HG03432 (cell line): ENCODE data around the gene KBTBD12.

Experiments
- ATAC-seq: cut with Tn5 transposase; IDR thresholded peaks from one replicate; pipeline ENCODE4 v1.9.1; 2021; ENCODE audit warnings: mild to moderate bottlenecking, moderate library complexity; ENCODE audit not compliant: unreplicated experiment

The KBTBD12 gene

DNA sequence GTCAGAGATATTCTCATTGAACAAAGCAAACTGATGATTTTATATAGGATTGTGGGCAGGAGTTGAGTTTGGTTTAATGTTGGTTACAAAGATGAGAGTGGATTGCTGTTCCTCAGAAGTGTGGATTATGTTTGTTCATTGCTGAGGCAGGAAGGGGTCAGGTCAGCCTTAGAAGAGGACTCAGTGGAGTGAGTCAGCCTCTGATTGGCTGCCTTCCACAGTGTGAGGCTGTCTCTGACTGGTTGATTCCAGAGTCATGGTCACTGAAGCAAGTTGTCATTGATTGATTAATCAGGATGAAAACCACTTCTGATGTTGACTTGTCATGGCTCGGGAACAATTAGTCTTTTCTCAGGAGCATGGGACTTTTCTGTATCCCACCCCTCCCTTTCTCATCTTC lies 36.2 kb downstream of the KBTBD12 start:
- ATAC-seq = no peak

DNA sequence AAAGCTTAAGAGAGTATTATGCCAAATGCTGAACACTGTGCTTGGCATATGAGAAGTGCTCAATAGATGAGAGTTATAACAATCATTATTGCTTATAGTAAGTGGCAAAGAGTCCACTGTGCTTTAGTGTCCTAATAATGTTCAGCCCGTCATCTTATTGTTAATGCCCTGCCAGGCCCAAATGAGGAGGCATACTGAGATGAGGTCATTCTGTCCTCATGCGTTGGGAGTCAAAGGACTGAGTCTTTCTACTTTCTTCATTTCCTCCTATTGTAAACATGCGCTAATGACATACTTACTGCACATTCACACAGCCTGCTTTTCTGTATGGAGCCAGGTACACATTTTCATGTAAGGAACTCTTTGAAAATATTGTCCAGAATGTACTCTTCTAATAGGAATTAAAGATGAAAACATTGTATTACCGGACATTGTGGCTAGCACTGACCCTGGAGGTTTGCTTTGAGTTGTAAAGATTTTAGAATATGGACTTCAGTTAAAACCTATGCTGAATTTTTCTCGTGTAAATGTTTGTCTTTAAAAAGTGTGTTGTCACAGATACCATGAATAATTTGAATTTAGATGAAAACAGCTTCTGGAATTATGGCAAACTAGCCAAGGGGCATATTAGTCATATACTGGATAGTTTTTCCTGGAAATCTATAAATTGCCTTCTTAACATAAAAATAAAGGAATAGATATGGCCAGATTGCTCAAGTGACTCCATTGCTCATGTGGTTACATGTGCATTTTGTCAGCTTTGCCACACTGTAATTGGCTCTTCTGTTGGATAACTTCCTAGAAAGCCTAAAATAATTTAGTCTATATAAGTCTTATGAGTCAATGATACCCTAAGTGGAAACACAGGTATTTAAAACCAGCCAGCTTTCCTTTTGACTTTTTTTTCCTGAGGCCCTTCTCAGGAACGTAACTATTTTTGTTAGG lies 38.3 kb downstream of the KBTBD12 start:
- ATAC-seq = no peak

- ATAC-seq = no peak
Measured at GRCh38 chr3:127954640-127955039, 39.6 kb downstream of the KBTBD12 start.

DNA sequence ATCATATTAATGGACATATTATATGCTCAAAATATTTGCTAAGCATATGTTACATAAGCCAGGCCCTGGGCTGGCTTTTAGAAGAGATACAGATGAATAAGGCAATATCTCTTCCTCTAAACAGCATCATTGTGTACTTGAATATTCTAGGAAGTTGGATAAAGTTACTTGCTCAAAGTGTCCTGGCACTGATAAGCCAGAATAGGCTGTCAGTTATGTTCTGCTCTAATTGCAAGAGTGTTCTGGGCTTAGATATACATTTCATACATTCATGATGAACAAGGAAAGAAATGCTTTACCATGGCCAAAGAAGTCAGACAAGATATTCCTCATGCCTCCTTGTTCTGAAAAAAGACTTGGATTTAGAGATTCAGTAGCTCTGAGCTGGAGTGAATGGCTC lies 40.7 kb downstream of the KBTBD12 start:
- no peak for ATAC-seq

DNA sequence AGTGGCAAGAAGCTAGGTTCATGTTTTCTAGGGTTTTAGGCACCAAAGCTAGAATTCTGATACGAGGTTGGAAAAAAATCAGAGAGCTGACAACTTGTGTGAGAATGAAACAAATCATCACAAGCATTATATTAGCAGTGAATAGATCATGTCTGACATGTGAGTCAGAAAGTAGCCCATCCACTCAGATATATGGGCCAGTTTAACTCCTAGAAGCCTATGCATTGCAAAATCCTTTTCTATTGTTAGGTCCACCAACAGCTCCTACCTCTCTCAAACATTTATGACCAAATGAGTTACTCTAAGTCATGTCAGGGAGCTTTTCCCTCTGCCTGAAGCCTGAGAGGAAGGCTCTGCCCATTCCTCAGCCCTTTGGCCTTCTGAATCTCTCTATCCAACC lies 44.0 kb downstream of the KBTBD12 start:
- ATAC-seq = no peak

DNA sequence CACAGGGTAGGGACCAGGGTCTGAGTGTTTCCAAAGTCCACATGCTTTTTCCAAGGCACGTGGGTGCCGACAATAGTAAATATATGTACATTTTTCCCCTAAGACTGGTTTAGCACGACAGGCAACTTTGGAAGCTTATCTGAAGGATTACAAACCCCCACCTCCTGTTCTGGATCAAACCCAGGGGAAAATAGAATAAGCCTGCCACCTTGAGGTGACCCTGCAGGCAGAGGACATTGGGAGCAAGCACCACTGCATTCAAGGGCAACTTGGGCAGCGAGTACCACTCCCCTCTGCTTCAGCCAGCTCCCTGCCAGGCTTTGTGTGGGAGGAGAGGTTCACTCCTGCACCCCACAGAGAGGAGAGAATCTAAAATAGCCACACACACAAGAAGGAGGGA lies 44.8 kb downstream of the KBTBD12 start:
- ATAC-seq = no peak

DNA sequence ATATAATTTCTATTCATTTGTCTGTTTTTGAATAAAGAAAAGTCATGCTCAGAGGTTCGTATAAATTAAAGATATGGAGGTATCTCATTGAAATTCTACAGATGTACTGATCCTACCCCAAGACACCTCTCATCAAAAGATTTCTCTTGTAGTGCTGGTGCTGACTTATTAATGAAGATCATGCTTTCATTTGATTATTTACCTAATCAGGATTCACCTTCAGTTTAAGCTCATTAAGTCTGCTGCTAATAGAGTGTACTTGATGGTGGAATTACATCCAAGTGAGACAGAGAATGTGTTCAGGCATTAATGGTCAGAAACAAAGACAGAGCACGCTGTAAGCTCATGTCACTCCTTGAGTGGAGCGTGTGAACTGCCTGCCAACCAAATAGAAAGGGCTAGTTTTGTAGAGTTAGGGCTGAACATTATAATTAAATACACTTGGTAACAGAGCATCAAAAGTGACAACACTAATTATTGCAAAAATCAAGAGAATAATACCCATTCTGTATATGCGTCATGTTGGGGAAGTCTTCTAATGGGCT lies 45.5 kb downstream of the KBTBD12 start:
- ATAC-seq = no peak

- ATAC-seq = no peak
Measured at GRCh38 chr3:127961124-127961523, 46.1 kb downstream of the KBTBD12 start.

- ATAC-seq = no peak
Measured at GRCh38 chr3:127961963-127962362, 46.9 kb downstream of the KBTBD12 start.

DNA sequence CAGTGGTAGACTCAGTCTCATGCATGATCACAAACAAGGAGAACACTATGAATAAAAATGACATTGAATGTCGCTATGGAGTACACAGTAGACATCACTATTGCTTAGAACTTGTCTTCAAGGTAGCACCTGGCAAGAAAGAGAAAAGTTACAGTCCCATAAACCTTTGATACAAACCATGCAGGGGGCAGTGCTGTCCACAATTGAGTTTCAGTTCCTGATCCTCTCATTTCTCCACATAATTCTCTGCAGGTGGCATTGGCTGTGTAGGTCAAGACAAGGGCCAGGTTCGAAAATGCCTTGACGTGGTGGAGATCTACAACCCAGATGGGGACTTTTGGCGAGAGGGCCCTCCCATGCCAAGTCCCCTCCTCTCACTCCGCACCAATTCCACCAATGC lies 47.9 kb downstream of the KBTBD12 start:
- no peak for ATAC-seq

DNA sequence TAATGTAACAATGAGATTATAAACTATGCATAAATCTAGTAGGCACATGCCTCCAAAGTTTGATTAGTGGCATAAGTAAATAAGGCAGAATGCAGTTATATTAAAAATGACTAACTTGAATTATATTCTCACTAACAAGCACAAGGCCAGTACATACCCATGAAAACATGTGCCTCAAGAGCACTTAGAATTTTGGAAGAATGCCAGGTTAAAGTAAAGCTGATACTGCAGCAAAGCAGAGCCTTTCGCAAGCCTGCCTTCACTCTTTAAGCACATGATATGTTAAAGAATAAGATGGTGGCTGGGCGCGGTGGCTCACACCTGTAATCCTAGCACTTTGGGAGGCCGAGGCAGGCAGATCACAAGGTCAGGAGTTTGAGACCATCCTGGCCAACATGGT lies 49.0 kb downstream of the KBTBD12 start:
- no peak for ATAC-seq

DNA sequence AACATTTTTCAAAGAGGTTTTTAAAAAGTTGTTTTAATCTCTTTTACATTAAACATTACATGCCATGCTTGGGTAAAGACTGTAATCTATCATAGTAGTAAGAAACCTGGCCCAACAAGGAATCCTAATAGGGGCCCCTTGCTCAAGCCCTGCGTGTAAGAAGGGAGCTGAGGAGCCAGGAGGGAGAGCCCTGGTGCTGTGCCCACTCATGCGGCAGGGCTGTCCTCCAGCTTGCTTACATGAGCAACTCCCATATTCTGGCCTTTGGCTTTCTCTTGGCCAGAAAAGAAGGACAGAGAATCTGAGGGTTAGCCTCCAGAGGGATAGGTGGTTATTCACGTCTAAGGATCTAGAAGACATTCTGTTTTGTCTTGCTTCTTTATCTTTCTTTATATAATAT lies 49.8 kb downstream of the KBTBD12 start:
- no peak for ATAC-seq

GRCh38 chr3:127967316-127967715 lies 52.3 kb downstream of the KBTBD12 start:
- no peak for ATAC-seq

DNA sequence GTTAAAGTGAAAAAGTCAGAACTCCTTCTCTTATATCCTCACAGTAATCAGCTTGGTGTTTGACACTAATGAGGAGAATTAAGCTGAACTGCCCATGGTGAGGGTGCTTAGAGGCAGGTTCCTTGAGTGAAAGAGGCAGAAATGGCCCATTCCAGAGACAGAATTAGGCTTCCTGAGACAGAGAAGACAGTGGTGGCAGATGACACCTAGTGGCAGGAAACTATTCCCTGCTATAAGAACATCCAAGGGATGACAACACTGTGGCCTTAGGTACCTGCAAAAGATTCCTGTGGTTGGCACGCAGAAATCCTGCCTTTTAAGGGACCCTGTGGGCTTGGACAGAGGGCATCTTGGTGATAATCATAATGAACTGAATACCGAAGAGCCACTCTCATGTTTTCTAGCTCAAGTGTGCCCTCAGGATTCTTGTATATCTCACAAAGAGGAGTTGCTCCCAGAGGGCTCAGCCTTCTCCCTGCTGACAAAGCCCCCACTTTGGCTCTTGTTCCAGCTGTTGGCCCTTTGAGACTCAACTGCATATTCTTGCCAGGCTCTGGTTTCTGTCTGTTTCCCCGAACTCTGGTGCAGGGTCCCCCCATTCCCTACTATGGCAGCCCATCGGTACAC lies 56.0 kb downstream of the KBTBD12 start:
- no peak for ATAC-seq

GRCh38 chr3:127974226-127974625 lies 59.2 kb downstream of the KBTBD12 start:
- no peak for ATAC-seq

GRCh38 chr3:127975153-127976029 lies 60.4 kb downstream of the KBTBD12 start:
- no peak for ATAC-seq

DNA sequence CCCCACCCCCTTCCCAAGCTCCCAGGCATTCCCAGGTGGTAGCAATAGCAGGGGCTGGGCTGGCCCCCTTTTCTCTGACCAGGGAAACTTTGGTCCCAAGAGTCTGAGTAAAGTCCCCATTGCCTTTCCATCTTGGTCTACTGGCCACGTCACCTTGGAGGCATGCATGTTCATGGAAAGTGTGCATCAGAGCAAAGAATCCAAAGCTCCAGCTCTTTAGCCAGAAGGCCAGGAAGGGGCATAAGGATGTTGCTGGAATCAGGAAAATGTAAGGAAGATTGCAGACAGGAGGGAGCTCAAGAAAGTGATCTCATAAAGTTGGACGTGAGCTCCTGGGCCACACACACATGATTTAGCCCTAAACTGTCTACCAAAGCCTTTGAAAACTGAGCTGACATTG lies 63.6 kb downstream of the KBTBD12 start:
- ATAC-seq = no peak

DNA sequence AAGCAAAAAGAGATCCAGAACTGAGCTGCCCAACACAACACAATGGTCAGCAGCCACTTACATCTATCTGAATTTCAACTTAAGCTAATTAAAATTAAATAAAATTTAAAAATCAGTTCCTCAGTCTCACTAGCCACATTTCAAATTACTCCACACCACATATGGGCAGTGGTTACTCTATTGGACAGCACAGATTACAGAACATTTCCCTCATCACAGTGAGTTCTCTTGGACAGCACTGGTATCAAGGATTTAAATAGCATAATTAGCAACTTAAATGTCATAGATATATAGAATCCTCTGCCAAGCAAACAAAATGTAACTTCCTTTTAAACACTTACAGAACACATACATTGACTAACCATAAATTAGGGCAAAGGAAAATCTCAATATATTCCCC lies 64.4 kb downstream of the KBTBD12 start:
- ATAC-seq = no peak

DNA sequence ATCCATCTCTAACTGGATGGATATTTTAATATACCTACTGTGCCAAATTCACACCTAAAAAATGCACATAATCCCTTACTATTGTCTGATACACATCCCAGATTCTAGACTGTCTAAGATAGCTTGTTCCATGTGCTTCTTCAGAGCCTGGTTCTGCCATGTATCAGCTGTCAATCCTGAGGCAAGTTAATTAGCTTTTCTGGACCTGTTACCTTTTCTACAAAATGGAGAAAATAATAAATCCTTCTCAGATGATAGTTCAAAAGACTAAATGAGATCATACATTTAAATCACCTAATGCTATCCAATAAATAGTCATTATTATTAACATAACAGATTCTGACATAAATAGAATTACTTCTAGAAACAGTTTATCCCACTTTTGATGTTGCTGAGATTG lies 66.1 kb downstream of the KBTBD12 start:
- ATAC-seq = no peak

GRCh38 chr3:127982155-127982554 lies 67.1 kb downstream of the KBTBD12 start:
- no peak for ATAC-seq
